Stimulated activated CD4-positive, alpha-beta T cell treated with anti-CD3 and anti-CD28 coated beads, TNF-alpha, amount 100 ng/mL, for 4 hours (primary cell): ENCODE data around the gene SLC25A22.

Source experiments
- DNase-seq, 3 experiments: peaks; one replicate each; pipeline ENCODE4 v3.0.0-alpha.2; 2020; ENCODE audit warnings: low read depth in 3 of 3

Gene SLC25A22

GRCh38 chr11:834371-835316 is 36.6 kb upstream of the SLC25A22 start:
- no peak for DNase-seq

DNA sequence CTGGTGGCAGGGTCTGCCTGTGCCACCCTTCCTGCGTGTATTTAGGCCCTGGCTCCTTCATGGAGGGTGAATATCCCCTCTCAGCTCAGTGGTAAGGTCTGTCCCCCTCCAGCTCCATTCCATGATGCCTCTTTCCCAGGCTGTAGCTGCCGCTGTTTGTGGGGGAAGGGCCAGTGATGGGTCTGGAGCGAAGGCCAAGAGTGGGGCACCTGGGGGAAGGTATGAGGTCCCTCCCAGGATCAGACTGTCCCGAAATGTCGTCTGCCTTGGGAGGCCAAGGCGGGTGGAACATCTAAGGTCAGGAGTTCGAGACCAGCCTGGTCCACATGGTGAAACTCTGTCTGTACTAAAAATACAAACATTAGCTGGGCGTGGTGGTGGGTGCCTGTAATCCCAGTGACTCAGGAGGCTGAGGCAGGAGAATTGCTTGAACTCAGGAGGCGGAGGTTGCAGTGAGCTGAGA is 35.8 kb upstream of the SLC25A22 start:
- no peak for DNase-seq

- DNase-seq = no peak
These were observed 35.2 kb upstream of the SLC25A22 start for GRCh38 chr11:833114-833791.

DNA sequence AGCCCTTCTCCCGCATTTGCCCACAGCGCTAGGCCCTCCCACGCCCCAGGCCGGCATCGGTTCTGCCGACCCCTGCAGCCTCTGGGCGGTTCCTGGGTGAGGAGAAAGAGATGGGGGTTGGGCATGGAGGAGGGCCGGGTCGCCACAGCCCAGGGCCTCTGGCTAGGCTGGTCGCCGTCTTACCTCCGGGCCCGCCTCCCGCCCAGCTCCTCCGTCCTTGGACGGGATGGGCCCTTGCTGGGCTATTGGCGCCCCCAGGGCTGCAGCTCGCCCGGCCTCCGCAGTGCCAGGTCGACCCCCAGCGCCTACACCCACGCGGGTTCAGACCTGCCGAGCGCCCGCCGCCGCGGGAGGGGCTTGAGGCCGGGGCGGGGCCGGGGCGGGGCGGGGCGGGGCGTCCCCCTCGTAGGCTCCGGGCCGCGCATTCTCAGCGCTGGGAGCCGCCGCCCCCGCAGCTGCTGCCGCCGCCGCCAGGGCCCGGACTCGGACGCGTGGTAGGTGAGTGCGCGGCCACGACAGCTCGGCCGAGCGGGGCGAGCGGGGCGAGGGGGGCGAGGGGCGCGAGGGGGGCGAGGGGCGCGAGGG is 34.5 kb upstream of the SLC25A22 start, which contains the start of gene CD151:
Gene CD151 (plus strand): TSS at position 424 of the 585 bp plus-strand sequence. CDS start 3,118 bp downstream, outside the sequence.
- DNase-seq = peak in 2 of 3 experiments; percentile 35 to 42

- no peak for DNase-seq
These were observed 34.0 kb upstream of the SLC25A22 start for GRCh38 chr11:831961-832528.

DNA sequence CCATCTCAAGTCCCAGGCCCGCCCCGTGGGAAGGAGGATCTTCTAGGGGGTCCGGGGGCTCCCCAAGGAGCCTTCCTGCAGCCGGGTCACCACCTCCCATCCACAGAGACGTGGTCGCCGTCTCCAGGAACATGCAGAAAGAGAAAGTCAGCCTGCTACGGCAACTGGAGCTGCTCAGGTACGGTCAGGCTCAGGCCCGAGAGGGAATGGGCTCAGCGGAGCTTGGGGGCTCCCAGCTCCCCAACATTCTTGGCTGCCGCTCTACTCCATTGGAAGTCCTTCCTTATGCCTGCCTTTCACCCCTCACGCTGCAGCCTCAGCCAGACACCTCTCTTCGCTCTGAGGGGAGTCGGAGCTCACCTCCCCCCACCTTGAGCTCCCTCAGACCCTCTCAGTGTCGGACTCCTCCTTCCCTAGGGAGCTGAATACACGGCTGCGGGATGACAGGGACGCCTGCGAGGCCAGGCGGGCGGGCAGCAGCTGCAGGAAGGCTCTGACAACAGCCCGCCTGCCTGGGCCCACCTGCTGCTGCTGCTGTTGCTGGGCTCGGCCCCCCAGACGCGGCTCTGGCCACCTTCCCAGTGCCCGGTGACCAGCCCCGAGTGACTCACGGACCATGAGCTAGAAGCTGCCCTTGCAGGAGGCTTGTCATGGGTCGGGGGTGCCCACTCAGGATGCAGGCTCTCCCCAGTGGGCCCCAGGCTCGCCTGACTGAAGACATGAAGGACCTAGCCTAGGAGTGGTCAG is 33.2 kb upstream of the SLC25A22 start:
- DNase-seq = no peak

- DNase-seq = no peak
These were observed 32.4 kb upstream of the SLC25A22 start for GRCh38 chr11:830295-831117.

DNA sequence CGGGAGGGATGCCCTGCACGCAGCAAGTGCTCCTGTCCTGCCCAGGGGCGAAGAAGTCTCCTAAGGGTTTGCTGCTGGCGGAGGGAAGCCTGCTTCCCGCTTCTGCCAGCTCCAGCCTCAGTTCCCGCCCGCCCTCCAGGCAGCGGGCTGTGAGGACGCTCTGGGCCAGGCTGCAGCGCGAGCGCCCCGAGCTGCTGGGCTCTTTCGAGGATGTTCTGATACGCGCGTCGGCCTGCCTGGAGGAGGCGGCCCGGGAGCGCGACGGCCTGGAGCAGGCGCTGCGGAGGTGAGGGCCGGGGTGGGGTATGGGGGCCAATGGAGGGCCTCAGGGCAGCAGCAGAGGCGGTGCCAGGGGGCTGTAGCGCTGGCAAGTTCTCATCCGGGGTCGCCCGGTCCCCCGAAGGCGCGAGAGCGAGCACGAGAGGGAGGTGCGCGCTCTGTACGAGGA is 31.8 kb upstream of the SLC25A22 start:
- no peak for DNase-seq

DNA sequence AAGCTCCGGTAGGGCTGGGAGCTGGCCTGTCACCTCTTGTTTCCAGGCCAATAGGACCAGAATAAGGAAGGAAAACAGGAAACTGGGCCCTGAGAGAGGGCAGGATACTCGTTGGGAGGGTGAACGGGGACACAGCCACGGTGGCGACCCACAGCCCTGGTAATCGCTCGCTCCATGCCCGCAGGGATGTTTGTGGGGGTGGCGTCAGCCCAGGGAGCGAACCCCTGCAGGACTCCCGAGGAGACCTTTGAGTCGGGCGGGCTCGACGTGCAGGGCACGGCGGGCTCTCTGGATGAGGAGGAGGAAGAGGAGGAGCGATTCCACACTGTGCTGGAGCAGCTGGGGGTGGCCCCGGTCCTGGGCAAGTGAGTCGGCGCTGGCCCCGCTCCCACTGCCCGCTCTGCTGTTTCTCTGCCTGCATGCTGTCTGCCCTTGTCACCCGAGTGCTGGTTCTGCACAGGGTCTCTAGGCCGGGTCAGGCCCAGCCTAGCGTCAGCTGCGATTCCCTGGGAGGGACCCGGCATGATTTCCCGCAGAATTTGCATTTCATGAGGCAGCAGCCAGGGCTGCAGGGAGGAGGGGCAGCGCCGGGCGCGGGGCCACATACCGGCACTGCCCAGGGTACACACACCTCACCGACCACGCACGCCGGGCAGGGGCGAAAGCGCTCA is 31.2 kb upstream of the SLC25A22 start:
- DNase-seq = no peak

DNA sequence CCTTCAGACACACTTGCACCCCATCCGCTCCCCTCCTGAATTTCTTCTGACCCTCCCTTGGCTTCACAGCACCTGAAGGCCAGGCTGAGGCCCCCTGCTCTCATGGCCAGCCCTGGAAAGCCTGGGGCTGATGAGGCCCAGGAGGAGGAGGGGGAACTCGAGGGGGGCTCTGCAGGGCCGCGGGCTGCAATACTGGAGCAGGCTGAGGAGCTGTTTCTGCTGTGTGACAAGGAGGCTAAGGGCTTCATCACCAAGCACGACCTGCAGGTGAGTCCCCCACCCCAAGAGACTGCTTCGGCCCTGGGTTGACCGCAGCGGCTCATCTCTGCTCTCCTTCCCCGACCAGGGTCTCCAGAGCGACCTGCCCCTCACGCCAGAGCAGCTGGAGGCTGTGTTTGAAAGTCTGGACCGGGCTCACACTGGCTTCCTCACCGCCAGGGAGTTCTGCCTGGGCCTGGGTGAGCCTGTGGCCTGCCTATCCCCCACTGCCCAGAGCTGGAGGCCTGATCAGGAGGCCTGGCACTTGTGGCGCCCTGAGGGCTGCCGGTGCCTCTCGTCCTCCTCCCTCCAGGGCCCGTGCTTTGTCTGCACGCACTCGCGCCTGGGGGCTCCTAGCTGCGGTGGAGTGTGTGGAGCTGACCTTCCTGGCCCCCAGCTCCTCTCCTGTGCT is 30.6 kb upstream of the SLC25A22 start:
- no peak for DNase-seq

DNA sequence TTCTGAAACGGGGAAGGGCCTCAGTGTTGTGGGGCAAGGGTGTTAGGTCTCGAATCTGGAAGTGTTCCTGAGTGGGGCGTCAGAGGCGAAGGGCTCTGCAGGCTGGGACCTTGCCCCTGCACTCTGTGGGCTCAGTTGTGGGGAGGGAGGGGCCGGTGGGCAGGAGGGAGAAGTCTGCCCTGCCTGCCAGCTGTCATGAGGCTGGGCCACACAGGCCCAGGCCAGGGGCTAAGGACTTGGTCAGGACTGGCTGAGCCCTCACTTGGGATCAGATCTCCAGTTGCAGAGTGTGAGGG is 29.8 kb upstream of the SLC25A22 start, which contains the start of gene CRACR2B:
Gene CRACR2B (plus strand): TSS at position 23 of the 296 bp plus-strand sequence. CDS start 689 bp downstream, outside the sequence.
- no peak for DNase-seq

DNA sequence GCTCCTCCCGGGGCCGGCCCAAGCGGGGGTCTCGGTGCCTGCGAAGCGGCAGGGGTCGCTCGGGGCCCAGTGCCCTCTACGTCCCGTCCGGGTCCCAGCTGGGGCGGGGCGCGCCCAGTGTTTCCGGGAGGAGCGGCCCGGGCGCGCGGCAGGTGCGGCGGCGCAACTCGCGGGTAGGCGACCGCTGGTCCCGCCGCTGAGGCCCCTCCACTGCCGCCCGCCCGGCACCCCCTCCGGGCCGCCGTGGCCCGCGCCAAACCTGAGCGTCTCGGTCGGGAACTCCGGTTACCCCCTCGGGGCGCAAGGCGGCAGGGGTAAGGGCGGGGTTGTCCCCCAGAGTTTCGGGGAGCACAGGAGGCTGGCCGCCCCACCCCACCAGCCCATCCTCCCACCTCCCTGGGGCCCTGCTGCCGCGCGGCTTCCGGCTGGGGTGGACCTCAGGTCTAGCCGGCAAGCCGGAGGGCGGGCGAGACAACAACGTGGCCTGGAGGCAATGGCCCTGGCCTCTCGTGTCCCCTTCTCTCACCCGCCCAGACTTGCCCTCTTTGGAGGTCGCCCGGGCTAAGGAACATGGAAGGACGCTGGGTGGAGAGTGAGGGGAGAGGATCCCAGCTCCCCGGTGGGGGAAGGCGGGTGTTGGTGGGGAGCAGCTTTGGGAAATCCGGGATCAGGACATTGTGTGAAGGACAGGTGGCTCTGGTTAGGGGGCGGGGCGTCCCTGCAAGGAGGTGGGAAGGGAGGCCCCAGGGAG is 29.2 kb upstream of the SLC25A22 start:
- no peak for DNase-seq

- DNase-seq = no peak
These were observed 28.7 kb upstream of the SLC25A22 start for GRCh38 chr11:826836-827145.

- DNase-seq = no peak
These were observed 28.1 kb upstream of the SLC25A22 start for GRCh38 chr11:826227-826621.

DNA sequence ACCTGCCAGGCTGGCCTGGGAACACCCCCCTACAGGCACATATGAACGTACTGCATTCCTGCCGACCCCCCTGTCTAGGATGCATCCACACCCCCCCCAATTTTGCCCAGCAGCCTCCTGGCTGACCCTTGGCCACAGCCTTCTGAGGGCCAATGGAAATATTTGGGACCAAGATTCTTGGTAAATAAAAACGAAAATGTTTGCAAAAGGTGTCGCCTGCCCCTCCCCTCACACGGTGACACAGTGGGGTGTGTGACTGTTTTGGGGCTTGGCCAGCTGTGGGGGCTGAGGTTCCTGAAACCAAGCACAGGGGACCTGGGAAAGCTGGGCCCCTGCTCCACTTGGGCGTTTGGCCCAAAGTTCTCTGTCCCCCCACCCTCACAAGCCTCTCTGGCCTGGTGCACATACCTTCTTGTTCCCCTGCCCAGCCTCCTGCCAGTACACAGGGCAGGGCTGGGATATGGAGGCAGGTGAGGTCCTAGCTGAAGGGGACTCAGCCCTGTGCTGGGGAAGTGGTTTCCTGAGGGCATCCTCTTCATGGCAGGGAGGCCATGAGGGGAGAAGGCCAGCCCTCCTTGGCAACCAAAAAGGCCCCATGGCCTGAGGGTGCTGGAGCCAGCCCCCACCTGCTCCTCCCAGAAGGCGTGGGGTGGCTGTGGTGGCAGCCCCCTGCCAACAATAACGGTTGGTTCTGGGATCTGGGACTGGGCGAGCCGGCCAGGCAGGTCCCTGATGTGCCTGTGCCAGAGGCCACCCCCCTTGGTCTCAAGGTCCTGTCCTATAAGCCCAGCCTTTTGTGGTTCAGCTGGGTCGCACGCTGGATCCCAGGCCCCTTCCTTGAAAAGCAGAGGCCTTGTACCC is 27.5 kb upstream of the SLC25A22 start:
- no peak for DNase-seq

DNA sequence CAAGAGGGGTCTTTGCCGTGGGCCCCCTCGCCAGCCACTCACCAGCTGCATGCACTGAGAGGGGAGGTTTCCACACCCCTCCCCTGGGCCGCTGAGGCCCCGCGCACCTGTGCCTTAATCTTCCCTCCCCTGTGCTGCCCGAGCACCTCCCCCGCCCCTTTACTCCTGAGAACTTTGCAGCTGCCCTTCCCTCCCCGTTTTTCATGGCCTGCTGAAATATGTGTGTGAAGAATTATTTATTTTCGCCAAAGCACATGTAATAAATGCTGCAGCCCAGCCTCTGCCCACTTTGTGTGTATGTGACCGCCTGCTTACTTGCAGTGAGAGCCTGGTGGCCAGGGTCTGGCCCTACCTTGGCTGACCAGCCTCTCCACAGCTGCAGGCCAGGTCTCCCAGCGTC is 26.9 kb upstream of the SLC25A22 start:
- DNase-seq = no peak

- DNase-seq = no peak
These were observed 26.3 kb upstream of the SLC25A22 start for GRCh38 chr11:824292-824880.
